Activated naive CD4-positive, alpha-beta T cell treated with anti-CD3 and anti-CD28 coated beads for 36 hours (primary cell): ENCODE results near the gene FREM2. TPM values are rescaled to one million over a fixed set of nuclear protein-coding genes. Genes with fewer than 3 reads are reported as not detected.

Experiments used
- CTCF ChIA-PET: fragments of 350-600 bp; sonication (Branson Sonifier 250); formaldehyde crosslinking; loops from one replicate; lab custom pipeline; 2021; ENCODE audit warnings: antibody characterized with exemption; lab: Charles Lee
- DNase-seq: peaks from one replicate; pipeline ENCODE4 v3.0.0-alpha.2; 2020
- H3K27ac Mint-ChIP-seq: one replicate; pipeline ENCODE4 v1.8.0; 2021; ENCODE audit warnings: mild to moderate bottlenecking, mixed read lengths
- H3K27me3 Mint-ChIP-seq: one replicate; pipeline ENCODE4 v1.8.0; 2021; ENCODE audit warnings: low read depth, mixed read lengths
- H3K36me3 Mint-ChIP-seq: one replicate; pipeline ENCODE4 v1.8.0; 2021; ENCODE audit warnings: low read depth, mixed read lengths
- H3K4me1 Mint-ChIP-seq: one replicate; pipeline ENCODE4 v1.8.0; 2021; ENCODE audit warnings: low read depth, mixed read lengths
- H3K4me3 Mint-ChIP-seq: one replicate; pipeline ENCODE4 v1.8.0; 2021; ENCODE audit warnings: mild to moderate bottlenecking, moderate library complexity, mixed read lengths
- H3K9me3 Mint-ChIP-seq: one replicate; pipeline ENCODE4 v1.8.0; 2021; ENCODE audit warnings: mixed read lengths
- intact Hi-C: fragments of 100-400 bp; cut with micrococcal nuclease; formaldehyde crosslinking; loops from one replicate; pipeline ENCODE4 v1.15.1; 2023
- total RNA-seq, 2 experiments: library from RNA; stranded (reverse); gene quantifications; one replicate each; pipeline ENCODE4 v1.2.3, GENCODE V29; 2021

Gene FREM2
- total RNA-seq, 2 experiments from 2014 or later, result not detected

DNA sequence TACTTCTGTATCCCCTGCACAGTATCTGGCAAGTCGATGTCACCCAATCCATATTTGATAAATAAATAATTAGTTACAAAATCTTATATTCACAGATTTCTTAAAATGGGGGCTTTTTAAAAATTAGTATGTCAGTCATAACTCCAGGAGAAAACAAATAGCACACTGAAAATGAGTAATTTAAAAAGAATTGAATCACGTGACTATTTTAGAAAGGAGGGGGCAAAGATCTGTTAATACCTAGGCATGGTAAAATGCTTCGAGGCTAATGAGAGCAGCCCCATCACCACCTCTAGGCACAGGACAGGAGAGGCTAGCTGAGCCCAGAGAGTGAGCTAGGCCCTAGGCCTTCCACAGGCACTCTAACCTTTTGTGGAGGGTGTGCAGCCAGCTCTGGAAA lies 94.7 kb downstream of the FREM2 start:
- no peak overlapping the region for H3K4me3 Mint-ChIP-seq
- no peak overlapping the region for H3K27ac Mint-ChIP-seq
- no peaks in the 10 kb centered on the region for H3K27me3 Mint-ChIP-seq
- intact Hi-C loops, result no loop called here
- H3K36me3 Mint-ChIP-seq, result no peaks in the 10 kb centered on the region
- no peaks in the 10 kb centered on the region for H3K4me1 Mint-ChIP-seq
- CTCF ChIA-PET, result no interaction called here
- H3K9me3 Mint-ChIP-seq, result no peaks in the 10 kb centered on the region
- DNase-seq, result no peak

DNA sequence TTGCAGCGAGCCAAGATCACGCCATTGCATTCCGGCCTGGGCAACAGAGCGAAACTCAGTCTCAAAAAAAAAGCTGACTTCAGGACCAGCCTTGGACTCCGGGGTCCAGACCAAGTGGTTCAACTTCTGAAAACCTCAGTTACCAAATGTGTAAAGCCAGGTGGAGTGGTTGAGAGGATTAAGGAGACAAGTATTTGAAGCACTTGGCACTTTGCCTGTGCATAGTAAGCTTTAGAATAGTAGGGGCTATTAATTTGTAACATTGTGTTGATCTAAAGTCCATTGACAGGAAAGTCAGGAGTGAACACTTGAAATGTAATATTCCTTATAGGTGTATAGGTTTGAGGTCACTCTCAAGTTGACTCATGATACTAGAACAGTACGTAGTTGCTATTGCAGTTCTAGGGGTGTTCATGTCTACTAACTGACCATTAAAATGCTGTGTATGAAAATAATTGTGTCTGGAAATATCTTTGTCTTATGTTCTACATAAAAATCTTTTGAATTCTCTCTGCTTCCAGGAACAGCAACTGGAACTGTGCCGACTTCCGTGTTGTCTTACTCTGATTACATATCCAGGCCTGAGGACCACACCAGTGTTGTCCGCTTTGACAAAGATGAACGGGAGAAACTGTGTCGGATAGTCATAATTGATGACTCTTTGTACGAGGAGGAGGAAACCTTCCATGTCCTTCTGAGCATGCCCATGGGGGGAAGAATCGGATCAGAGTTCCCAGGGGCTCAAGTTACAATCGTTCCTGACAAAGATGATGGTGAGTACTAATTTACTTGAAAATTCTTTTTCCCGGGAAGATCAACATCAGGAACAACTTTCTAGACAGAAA lies 97.4 kb downstream of the FREM2 start:
- intact Hi-C loops, result no loop called here
- no peaks in the 10 kb centered on the region for H3K4me1 Mint-ChIP-seq
- no peaks in the 10 kb centered on the region for H3K36me3 Mint-ChIP-seq
- no peak overlapping the region for H3K27ac Mint-ChIP-seq
- H3K9me3 Mint-ChIP-seq, result no peaks in the 10 kb centered on the region
- no peak overlapping the region for H3K4me3 Mint-ChIP-seq
- H3K27me3 Mint-ChIP-seq, result no peaks in the 10 kb centered on the region
- CTCF ChIA-PET, result no interaction called here
- DNase-seq, result no peak

DNA sequence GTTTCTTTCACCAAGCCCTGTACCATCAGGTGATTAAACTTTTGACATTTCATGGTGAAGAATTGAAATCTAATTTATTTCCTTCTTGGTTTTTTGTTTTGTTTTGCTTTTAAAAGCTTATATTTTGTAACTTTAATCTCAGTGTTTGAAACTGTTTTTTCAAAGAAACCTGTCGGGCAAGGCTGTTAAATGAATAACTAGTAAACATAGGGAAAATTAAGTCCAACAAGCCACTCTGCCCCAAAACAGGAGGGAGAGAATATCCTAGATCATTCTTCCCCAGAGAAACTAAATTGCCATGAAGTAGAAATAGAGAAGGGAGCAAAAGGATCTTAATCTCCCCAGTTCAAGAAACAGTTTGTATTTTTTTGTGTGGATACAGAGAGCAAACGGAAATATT lies 98.2 kb downstream of the FREM2 start:
- Mint-ChIP-seq H3K4me3 (no peak overlapping the region), H3K4me1 (no peaks in the 10 kb centered on the region), H3K9me3 (no peaks in the 10 kb centered on the region), H3K27me3 (no peaks in the 10 kb centered on the region), H3K27ac (no peak overlapping the region), H3K36me3 (no peaks in the 10 kb centered on the region)
- DNase-seq, result no peak
- CTCF ChIA-PET, result interaction anchor here (0.7 kb wide), 1 partner anchor 1366 kb away, joined by 3 read pairs; no protein-coding TSS in a partner anchor
- intact Hi-C loops, result no loop called here

DNA sequence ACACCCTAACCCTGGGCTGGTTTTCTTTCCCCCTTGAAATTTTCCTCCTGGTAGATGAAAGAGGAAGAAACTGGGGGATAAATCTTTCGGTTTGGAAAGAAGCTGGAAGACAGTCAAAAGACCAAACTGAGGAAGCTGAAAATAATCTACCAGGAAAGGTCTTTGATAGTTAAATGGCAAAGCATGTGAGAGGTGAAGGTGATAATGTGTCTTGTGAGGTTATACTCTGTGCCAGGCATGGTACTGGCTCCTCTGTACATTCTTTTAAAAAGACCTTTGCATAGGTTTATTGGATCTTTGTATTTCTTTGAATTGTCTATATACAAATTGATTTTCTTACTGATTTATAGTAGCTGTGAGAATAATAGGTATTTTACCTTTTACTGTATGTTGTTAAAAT lies 98.6 kb downstream of the FREM2 start:
- no peaks in the 10 kb centered on the region for H3K9me3 Mint-ChIP-seq
- H3K4me1 Mint-ChIP-seq, result no peaks in the 10 kb centered on the region
- no peaks in the 10 kb centered on the region for H3K36me3 Mint-ChIP-seq
- intact Hi-C loops, result no loop called here
- CTCF ChIA-PET, result interaction anchor here (0.7 kb wide), 1 partner anchor 1366 kb away, joined by 3 read pairs; no protein-coding TSS in a partner anchor
- H3K4me3 Mint-ChIP-seq, result no peak overlapping the region
- no peak for DNase-seq
- H3K27me3 Mint-ChIP-seq, result no peaks in the 10 kb centered on the region
- H3K27ac Mint-ChIP-seq, result no peak overlapping the region

DNA sequence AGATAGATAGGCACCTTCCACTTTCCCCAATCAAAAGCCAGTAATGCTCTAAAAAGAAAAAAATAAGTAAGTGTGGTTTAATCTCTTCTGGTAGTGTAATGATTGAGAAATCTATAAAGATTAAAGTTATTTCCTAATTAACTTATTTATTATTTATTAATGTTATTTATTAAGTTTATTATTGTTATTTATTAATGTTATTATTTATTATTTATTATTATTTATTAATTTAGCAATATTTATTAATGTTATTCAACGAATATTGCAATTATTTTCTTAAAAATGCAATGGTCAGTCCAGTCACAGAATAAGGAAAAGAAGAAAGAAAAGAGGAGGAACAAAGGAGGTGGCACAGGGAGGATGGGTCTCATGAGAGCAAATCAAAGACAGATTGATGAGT lies 100.7 kb downstream of the FREM2 start:
- Mint-ChIP-seq H3K4me1 (no peaks in the 10 kb centered on the region), H3K27me3 (no peaks in the 10 kb centered on the region), H3K4me3 (no peak overlapping the region), H3K27ac (no peak overlapping the region), H3K36me3 (no peaks in the 10 kb centered on the region), H3K9me3 (no peaks in the 10 kb centered on the region)
- no peak for DNase-seq
- CTCF ChIA-PET, result no interaction called here
- intact Hi-C loops, result no loop called here

DNA sequence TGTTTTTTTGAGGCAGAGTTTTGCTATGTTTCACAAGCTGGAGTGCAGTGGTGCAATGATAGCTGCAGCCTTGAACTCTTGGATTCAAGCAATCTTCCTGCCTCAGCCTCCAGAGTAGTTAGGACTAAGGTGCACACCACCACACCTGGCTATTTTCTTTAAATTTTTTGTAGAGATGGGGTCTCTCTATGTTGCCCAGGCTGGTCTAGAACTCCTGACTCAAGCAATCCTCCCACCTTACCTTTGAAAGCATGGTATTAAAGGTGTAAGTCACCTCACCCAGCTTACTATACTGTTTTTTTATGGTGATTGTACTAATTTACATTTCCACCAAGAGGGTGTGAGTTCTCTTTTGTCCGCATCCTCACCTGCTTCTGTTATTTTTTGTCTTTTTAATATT lies 110.0 kb downstream of the FREM2 start:
- CTCF ChIA-PET, result no interaction called here
- Mint-ChIP-seq H3K27ac (no peak overlapping the region), H3K36me3 (no peaks in the 10 kb centered on the region), H3K4me1 (no peaks in the 10 kb centered on the region), H3K27me3 (peaks cover 3% of the 10 kb centered on the region), H3K9me3 (peaks cover 6% of the 10 kb centered on the region), H3K4me3 (no peak overlapping the region)
- intact Hi-C loops, result no loop called here
- no peak for DNase-seq

DNA sequence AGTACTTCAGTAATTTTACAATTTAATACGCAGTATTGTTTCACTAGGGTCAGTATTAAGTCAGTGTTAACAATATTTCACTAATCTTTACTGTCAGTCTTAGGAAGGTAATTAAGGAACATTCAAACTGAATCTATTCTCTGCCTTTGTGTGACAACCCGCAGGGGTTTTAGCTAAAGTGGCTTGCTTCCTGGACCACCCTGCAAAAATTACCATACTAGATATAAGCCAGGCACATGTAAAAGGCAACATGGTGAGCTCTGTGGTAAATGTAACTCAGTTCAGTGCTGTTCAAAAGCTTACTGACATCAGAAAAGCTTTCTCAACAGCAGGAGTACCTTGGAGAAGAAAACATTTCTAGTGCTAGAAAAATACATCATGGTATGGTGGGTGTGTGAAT lies 116.7 kb downstream of the FREM2 start:
- peaks cover 3% of the 10 kb centered on the region for H3K27me3 Mint-ChIP-seq
- no peaks in the 10 kb centered on the region for H3K4me1 Mint-ChIP-seq
- H3K9me3 Mint-ChIP-seq, result peaks cover 6% of the 10 kb centered on the region
- CTCF ChIA-PET, result no interaction called here
- H3K4me3 Mint-ChIP-seq, result no peak overlapping the region
- no peaks in the 10 kb centered on the region for H3K36me3 Mint-ChIP-seq
- no peak overlapping the region for H3K27ac Mint-ChIP-seq
- intact Hi-C loops, result no loop called here
- no peak for DNase-seq

DNA sequence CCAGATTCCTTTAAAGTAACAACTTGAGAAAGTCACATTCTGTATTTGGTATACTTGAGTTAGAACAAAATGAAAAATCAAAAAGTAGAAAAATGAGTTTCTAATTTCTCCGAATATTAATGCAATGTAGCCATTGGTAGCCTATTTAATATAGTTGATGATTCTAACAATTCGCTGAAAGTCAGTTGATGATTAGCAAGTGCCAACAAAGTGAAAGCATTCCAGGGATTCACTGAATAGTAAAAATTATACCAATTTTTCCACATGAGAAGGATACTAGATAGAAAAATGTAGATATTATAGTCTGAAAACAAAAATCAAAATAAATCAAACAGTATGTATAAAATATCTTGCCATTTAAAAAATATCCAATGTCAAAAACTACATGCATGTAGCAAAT lies 117.2 kb downstream of the FREM2 start:
- H3K4me1 Mint-ChIP-seq, result no peaks in the 10 kb centered on the region
- no peak overlapping the region for H3K27ac Mint-ChIP-seq
- H3K4me3 Mint-ChIP-seq, result no peak overlapping the region
- H3K36me3 Mint-ChIP-seq, result no peaks in the 10 kb centered on the region
- DNase-seq, result no peak
- H3K9me3 Mint-ChIP-seq, result peaks cover 6% of the 10 kb centered on the region
- intact Hi-C loops, result no loop called here
- CTCF ChIA-PET, result no interaction called here
- peaks cover 3% of the 10 kb centered on the region for H3K27me3 Mint-ChIP-seq

DNA sequence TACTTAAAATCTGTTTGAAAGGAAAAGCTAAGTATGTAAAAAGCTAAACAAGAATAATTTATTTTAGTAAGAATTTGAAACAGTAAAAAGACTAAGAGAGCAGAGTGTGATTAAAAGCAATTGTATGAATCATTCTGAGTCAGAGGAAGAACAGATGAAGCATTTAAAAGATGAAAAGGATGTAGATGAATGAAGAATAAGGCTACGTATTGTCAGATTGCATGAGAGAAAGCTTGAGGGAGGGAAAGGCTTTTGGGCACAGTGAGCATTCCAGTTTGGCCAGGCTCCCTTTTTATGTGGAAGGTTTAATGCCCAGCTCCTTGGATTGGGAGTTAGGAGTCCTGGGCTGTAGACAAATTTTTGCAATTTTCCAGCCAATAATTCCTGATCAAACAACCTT lies 117.7 kb downstream of the FREM2 start:
- peaks cover 3% of the 10 kb centered on the region for H3K27me3 Mint-ChIP-seq

DNA sequence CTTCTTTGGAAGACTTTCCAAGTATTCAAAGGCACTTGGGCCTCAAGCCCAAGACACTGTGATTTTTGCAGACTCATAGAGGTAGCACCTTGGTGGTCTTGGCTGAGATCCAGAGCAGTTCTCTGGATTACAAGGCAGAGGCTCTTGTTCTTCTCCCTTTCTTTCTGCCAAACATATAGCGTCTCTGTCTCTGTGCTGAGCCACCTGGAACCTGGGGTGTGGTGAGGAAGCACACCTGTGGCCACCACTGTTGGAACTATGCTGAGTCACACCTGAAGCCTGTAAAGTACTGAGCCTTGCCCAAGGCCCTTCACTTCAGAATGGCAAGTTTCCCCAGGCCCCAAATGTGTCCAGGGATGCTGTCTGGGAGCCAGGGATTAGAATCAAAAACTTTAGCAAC lies 127.5 kb downstream of the FREM2 start:
- H3K4me1 Mint-ChIP-seq, result no peaks in the 10 kb centered on the region
- DNase-seq, result no peak
- no peak overlapping the region for H3K4me3 Mint-ChIP-seq
- CTCF ChIA-PET, result interaction anchor here (0.6 kb wide), 1 partner anchor 57 kb away, joined by 3 read pairs; no protein-coding TSS in a partner anchor
- no peaks in the 10 kb centered on the region for H3K36me3 Mint-ChIP-seq
- H3K9me3 Mint-ChIP-seq, result peaks cover 20% of the 10 kb centered on the region
- intact Hi-C loops, result no loop called here
- no peak overlapping the region for H3K27ac Mint-ChIP-seq
- H3K27me3 Mint-ChIP-seq, result peaks cover 3% of the 10 kb centered on the region

More for the DNA sequence above, 117.7 kb downstream of the FREM2 start:
- no peak for DNase-seq
- H3K36me3 Mint-ChIP-seq, result no peaks in the 10 kb centered on the region
- H3K4me3 Mint-ChIP-seq, result no peak overlapping the region
- H3K9me3 Mint-ChIP-seq, result peaks cover 10% of the 10 kb centered on the region
- CTCF ChIA-PET, result no interaction called here
- intact Hi-C loops, result no loop called here
- no peaks in the 10 kb centered on the region for H3K4me1 Mint-ChIP-seq
- no peak overlapping the region for H3K27ac Mint-ChIP-seq

DNA sequence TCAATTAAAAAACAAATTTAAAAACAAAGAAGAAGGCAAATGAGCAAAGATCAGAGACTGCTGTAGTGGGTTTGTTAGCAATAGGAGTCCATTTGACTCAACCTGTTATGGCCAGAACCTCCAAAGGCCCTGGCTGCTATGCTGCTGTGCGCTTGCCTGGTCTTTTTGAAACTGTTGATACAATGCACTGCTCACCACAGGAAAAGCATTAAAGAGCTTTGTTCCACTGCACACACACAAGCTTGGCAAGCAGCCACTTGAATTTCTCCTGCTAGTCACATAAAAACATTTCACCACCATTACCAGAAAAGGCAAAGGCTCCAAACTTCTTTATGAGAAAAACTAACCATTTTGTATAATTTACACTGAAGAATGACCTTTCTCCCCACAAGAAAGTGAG lies 132.2 kb downstream of the FREM2 start:
- H3K27ac Mint-ChIP-seq, result no peak overlapping the region
- no peaks in the 10 kb centered on the region for H3K36me3 Mint-ChIP-seq
- intact Hi-C loops, result no loop called here
- CTCF ChIA-PET, result no interaction called here
- peaks cover 7% of the 10 kb centered on the region for H3K27me3 Mint-ChIP-seq
- H3K9me3 Mint-ChIP-seq, result no peaks in the 10 kb centered on the region
- no peak overlapping the region for H3K4me3 Mint-ChIP-seq
- H3K4me1 Mint-ChIP-seq, result no peaks in the 10 kb centered on the region
- DNase-seq, result no peak

DNA sequence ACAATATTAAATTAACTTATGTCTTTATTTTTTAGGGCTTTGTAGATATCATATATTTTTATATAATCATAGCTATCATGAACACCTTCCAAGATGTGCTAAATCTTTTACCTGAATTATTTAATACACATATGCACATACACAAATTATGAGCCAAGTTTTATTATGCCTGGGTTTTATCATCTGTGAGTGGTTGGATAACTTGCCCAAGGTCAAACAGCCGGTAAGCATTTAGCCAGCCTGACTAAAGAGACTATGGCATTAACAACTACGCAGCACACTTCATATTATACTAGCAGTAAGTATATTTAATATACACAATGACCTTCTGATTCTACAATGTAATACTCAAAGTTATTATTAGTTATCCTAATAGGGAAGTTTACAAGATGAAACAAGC lies 132.7 kb downstream of the FREM2 start:
- H3K36me3 Mint-ChIP-seq, result no peaks in the 10 kb centered on the region
- intact Hi-C loops, result no loop called here
- H3K9me3 Mint-ChIP-seq, result no peaks in the 10 kb centered on the region
- CTCF ChIA-PET, result no interaction called here
- no peak for DNase-seq
- no peaks in the 10 kb centered on the region for H3K4me1 Mint-ChIP-seq
- H3K27me3 Mint-ChIP-seq, result peaks cover 7% of the 10 kb centered on the region
- no peak overlapping the region for H3K4me3 Mint-ChIP-seq
- no peak overlapping the region for H3K27ac Mint-ChIP-seq
